ENCODE measurements around the gene ITGAL. TPM values are rescaled to one million over a fixed set of nuclear protein-coding genes. Genes with fewer than 3 reads are reported as not detected.

Gene ITGAL
- total RNA-seq, 1 experiment from 2014 or later: 0.57 TPM

GRCh38 chr16:30470632-30470995 is 1.9 kb upstream of the ITGAL start:
- peaks cover 6% of the 10 kb centered on the region for H3K4me1 Mint-ChIP-seq (ENCODE audit: low read depth, unreplicated experiment)
- H3K9me3 Mint-ChIP-seq (ENCODE audit: unreplicated experiment): no peaks in the 10 kb centered on the region

GRCh38 chr16:30473231-30474073 is 910 bp downstream of the ITGAL start:
- CTCF ChIA-PET: no interaction called here
- Mint-ChIP-seq H3K27me3 (ENCODE audit: insufficient read depth, unreplicated experiment) (no peaks in the 10 kb centered on the region), H3K36me3 (ENCODE audit: insufficient read depth, unreplicated experiment) (no peaks in the 10 kb centered on the region), H3K27ac (ENCODE audit: unreplicated experiment) (peak overlapping the region; percentile 43), H3K9me3 (ENCODE audit: unreplicated experiment) (no peaks in the 10 kb centered on the region), H3K4me1 (ENCODE audit: low read depth, unreplicated experiment) (no peaks in the 10 kb centered on the region), H3K4me3 (ENCODE audit: unreplicated experiment) (no peak overlapping the region)
- H3K27me3 ChIP-seq (replicated peaks; ENCODE audit: control insufficient read depth, insufficient read depth, low read length): no peaks in the 10 kb centered on the region
- intact Hi-C loops (cut with micrococcal nuclease; ENCODE audit: unreplicated experiment): no loop called here
- no peaks in the 10 kb centered on the region for H3K9me3 ChIP-seq
- POLR2A ChIA-PET: no interaction called here
- H3K4me3 ChIP-seq (ENCODE audit: low read depth, low read length): no peak overlapping the region
- TF ChIP-seq CTCF (IDR thresholded peaks at IDR 0.05; ENCODE audit: insufficient read depth in 1 of 2, low read depth in 1 of 2, low read length in 1 of 2, severe bottlenecking in 1 of 2, unreplicated experiment in 1 of 2): no peak
- H3K4me1 ChIP-seq: no peaks in the 10 kb centered on the region
- no TSS peak for BruUV-seq (replicated peaks)
- H3K36me3 ChIP-seq (ENCODE audit: control insufficient read depth, insufficient read depth, low read length): no peaks in the 10 kb centered on the region
- no peak for DNase-seq

More at GRCh38 chr16:30470632-30470995, 1.9 kb upstream of the ITGAL start:
- ChIA-PET CTCF (no interaction called here), POLR2A (no interaction called here)
- no peak overlapping the region for H3K4me3 ChIP-seq (ENCODE audit: low read depth, low read length)
- no peaks in the 10 kb centered on the region for H3K36me3 Mint-ChIP-seq (ENCODE audit: insufficient read depth, unreplicated experiment)
- BruUV-seq (replicated peaks): no TSS peak
- H3K9me3 ChIP-seq: no peaks in the 10 kb centered on the region
- H3K27me3 ChIP-seq (replicated peaks; ENCODE audit: control insufficient read depth, insufficient read depth, low read length): no peaks in the 10 kb centered on the region
- H3K27me3 Mint-ChIP-seq (ENCODE audit: insufficient read depth, unreplicated experiment): no peaks in the 10 kb centered on the region
- intact Hi-C loops (cut with micrococcal nuclease; ENCODE audit: unreplicated experiment): no loop called here
- no peak for DNase-seq
- no peak for TF ChIP-seq CTCF (IDR thresholded peaks at IDR 0.05; ENCODE audit: insufficient read depth in 1 of 2, low read depth in 1 of 2, low read length in 1 of 2, severe bottlenecking in 1 of 2, unreplicated experiment in 1 of 2)
- no peaks in the 10 kb centered on the region for H3K36me3 ChIP-seq (ENCODE audit: control insufficient read depth, insufficient read depth, low read length)
- no peaks in the 10 kb centered on the region for H3K4me1 ChIP-seq
- no peak overlapping the region for H3K4me3 Mint-ChIP-seq (ENCODE audit: unreplicated experiment)
- H3K27ac Mint-ChIP-seq (ENCODE audit: unreplicated experiment): no peak overlapping the region

- Mint-ChIP-seq H3K27ac (ENCODE audit: unreplicated experiment) (no peak overlapping the region), H3K27me3 (ENCODE audit: insufficient read depth, unreplicated experiment) (no peaks in the 10 kb centered on the region), H3K4me1 (ENCODE audit: low read depth, unreplicated experiment) (no peaks in the 10 kb centered on the region), H3K36me3 (ENCODE audit: insufficient read depth, unreplicated experiment) (no peaks in the 10 kb centered on the region), H3K9me3 (ENCODE audit: unreplicated experiment) (no peaks in the 10 kb centered on the region), H3K4me3 (ENCODE audit: unreplicated experiment) (no peak overlapping the region)
- no peak for TF ChIP-seq CTCF (IDR thresholded peaks at IDR 0.05; ENCODE audit: insufficient read depth in 1 of 2, low read depth in 1 of 2, low read length in 1 of 2, severe bottlenecking in 1 of 2, unreplicated experiment in 1 of 2)
- CTCF ChIA-PET: no interaction called here
- no peaks in the 10 kb centered on the region for H3K9me3 ChIP-seq
- H3K4me3 ChIP-seq (ENCODE audit: low read depth, low read length): no peak overlapping the region
- BruUV-seq (replicated peaks): no TSS peak
- POLR2A ChIA-PET: no interaction called here
- intact Hi-C loops (cut with micrococcal nuclease; ENCODE audit: unreplicated experiment): no loop called here
- no peak for DNase-seq
- H3K4me1 ChIP-seq: no peaks in the 10 kb centered on the region
- no peaks in the 10 kb centered on the region for H3K27me3 ChIP-seq (replicated peaks; ENCODE audit: control insufficient read depth, insufficient read depth, low read length)
- H3K36me3 ChIP-seq (ENCODE audit: control insufficient read depth, insufficient read depth, low read length): no peaks in the 10 kb centered on the region
These were observed 1.5 kb downstream of the ITGAL start for GRCh38 chr16:30474074-30474452.
